Effector memory CD8-positive, alpha-beta T cell (primary cell): ENCODE data around the gene GLRX.

Experiments
- ATAC-seq: fragments of 150-1000 bp; cut with Tn5 transposase; replicated peaks from 2 replicates; pipeline ENCODE4 v1.10.0; 2021; ENCODE audit warnings: mild to moderate bottlenecking, moderate library complexity
- DNase-seq, 3 experiments: peaks; one replicate each; pipeline ENCODE4 v3.0.0; 2021
- H3K27ac Mint-ChIP-seq, 2 donors: one replicate each; pipeline ENCODE4 v1.8.0; 2022; ENCODE audit warnings: mild to moderate bottlenecking in 2 of 2, mixed read lengths in 2 of 2, moderate library complexity in 2 of 2
- H3K27me3 Mint-ChIP-seq, 2 donors: one replicate each; pipeline ENCODE4 v1.8.0; 2022; ENCODE audit warnings: mixed read lengths in 2 of 2
- H3K36me3 Mint-ChIP-seq: one replicate; pipeline ENCODE4 v1.8.0; 2022; ENCODE audit warnings: mild to moderate bottlenecking, moderate library complexity, mixed read lengths; ENCODE audit not compliant: insufficient read depth
- H3K4me1 Mint-ChIP-seq, 2 donors: one replicate each; pipeline ENCODE4 v1.8.0; 2022; ENCODE audit warnings: low read depth in 2 of 2, mixed read lengths in 2 of 2
- H3K4me3 Mint-ChIP-seq, 2 donors: one replicate each; pipeline ENCODE4 v1.8.0; 2022; ENCODE audit warnings: mild to moderate bottlenecking in 2 of 2, mixed read lengths in 2 of 2, moderate library complexity in 2 of 2
- H3K9me3 Mint-ChIP-seq, 2 donors: one replicate each; pipeline ENCODE4 v1.8.0; 2022; ENCODE audit warnings: mixed read lengths in 2 of 2

Gene GLRX

GRCh38 chr5:95770830-95771708, 51.5 kb downstream of the GLRX start:
- ATAC-seq (no peak), DNase-seq (no peak)
- H3K4me1 Mint-ChIP-seq: peaks cover 4 to 8% of the 10 kb centered on the region in 2 donors
- no peaks in the 10 kb centered on the region for H3K9me3 Mint-ChIP-seq
- H3K4me3 Mint-ChIP-seq: no peak overlapping the region
- peaks cover 3% of the 10 kb centered on the region for H3K36me3 Mint-ChIP-seq
- no peak overlapping the region for H3K27ac Mint-ChIP-seq
- no peaks in the 10 kb centered on the region for H3K27me3 Mint-ChIP-seq

DNA sequence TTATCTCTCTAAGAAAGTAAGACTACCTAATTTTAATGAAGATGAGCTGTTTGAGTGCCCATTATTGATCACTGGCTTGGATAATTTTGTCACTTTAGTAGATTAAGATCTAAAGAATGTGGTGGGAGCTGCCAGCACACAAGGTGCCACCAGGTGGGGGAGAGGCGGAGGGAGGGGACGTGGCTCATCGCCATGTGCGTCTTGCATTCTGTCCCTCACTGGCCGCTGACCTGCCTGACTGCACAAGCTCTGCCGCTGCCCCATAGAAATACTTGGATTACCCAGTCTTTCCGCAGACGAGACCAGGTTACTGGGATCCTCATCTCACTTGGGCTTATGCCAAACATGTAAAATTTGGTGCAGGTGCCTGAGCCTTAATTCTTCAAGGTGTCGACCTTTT, 53.8 kb downstream of the GLRX start:
- peaks cover 4 to 6% of the 10 kb centered on the region in 2 donors for H3K4me1 Mint-ChIP-seq
- H3K4me3 Mint-ChIP-seq: no peak overlapping the region
- no peak overlapping the region for H3K27ac Mint-ChIP-seq
- DNase-seq (no peak), ATAC-seq (no peak)
- peaks cover 3% of the 10 kb centered on the region for H3K36me3 Mint-ChIP-seq
- H3K27me3 Mint-ChIP-seq: peaks cover 0 to 8% of the 10 kb centered on the region in 2 donors
- no peaks in the 10 kb centered on the region for H3K9me3 Mint-ChIP-seq

GRCh38 chr5:95763941-95764340, 58.6 kb downstream of the GLRX start:
- no peak for ATAC-seq
- Mint-ChIP-seq H3K36me3 (peaks cover 3% of the 10 kb centered on the region), H3K4me1 (peaks cover 13 to 22% of the 10 kb centered on the region in 2 donors), H3K27me3 (peaks cover 0 to 8% of the 10 kb centered on the region in 2 donors), H3K9me3 (no peaks in the 10 kb centered on the region), H3K27ac (no peak overlapping the region), H3K4me3 (no peak overlapping the region)
- DNase-seq: no peak
